NB4 (cell line): ENCODE measurements around the gene ADAMTS2.
A peak's percentile ranks its signal among the peaks of the same experiment; 100 is the strongest.

ENCODE experiments used
- DNase-seq: peaks from one replicate; pipeline ENCODE4 v3.0.0; 2010; ENCODE audit warnings: low read depth
- H3K4me3 ChIP-seq: one replicate; pipeline ENCODE4 v1.5.1; 2011; ENCODE audit warnings: mild to moderate bottlenecking, low read depth, low read length, moderate library complexity
- MYC ChIP-seq: IDR thresholded peaks from 2 replicates; pipeline ENCODE4 v1.6.1; 2011; ENCODE audit warnings: low read depth, low read length
- POLR2A ChIP-seq: IDR thresholded peaks from 2 replicates; pipeline ENCODE4 v1.6.1; 2011; ENCODE audit warnings: mild to moderate bottlenecking; ENCODE audit not compliant: insufficient read length; ENCODE audit errors: extremely low read depth
- TF ChIP-seq, protein P1 (sequence below): IDR thresholded peaks from one replicate; pipeline ENCODE4 v1.5.1; 2012; ENCODE audit warnings: low read depth, low read length
- TF ChIP-seq, protein P2 (sequence below): IDR thresholded peaks from 2 replicates; pipeline ENCODE4 v1.6.1; 2011; ENCODE audit warnings: low read depth, low read length

The ADAMTS2 gene

GRCh38 chr5:179322071-179323025 is 22.9 kb downstream of the ADAMTS2 start:
- no peak for DNase-seq
- H3K4me3 ChIP-seq, result no peak overlapping the region
- TF ChIP-seq MYC (no peak), POLR2A (no peak)
- TF ChIP-seq, protein P1, sequence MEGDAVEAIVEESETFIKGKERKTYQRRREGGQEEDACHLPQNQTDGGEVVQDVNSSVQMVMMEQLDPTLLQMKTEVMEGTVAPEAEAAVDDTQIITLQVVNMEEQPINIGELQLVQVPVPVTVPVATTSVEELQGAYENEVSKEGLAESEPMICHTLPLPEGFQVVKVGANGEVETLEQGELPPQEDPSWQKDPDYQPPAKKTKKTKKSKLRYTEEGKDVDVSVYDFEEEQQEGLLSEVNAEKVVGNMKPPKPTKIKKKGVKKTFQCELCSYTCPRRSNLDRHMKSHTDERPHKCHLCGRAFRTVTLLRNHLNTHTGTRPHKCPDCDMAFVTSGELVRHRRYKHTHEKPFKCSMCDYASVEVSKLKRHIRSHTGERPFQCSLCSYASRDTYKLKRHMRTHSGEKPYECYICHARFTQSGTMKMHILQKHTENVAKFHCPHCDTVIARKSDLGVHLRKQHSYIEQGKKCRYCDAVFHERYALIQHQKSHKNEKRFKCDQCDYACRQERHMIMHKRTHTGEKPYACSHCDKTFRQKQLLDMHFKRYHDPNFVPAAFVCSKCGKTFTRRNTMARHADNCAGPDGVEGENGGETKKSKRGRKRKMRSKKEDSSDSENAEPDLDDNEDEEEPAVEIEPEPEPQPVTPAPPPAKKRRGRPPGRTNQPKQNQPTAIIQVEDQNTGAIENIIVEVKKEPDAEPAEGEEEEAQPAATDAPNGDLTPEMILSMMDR, result no peak
- TF ChIP-seq, protein P2, sequence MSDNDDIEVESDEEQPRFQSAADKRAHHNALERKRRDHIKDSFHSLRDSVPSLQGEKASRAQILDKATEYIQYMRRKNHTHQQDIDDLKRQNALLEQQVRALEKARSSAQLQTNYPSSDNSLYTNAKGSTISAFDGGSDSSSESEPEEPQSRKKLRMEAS, result no peak

GRCh38 chr5:179321206-179321987 is 23.9 kb downstream of the ADAMTS2 start:
- H3K4me3 ChIP-seq, result no peak overlapping the region
- TF ChIP-seq, protein P2, result no peak
- TF ChIP-seq MYC, result no peak
- TF ChIP-seq POLR2A, result no peak
- TF ChIP-seq, protein P1, result no peak
- DNase-seq, result no peak

DNA sequence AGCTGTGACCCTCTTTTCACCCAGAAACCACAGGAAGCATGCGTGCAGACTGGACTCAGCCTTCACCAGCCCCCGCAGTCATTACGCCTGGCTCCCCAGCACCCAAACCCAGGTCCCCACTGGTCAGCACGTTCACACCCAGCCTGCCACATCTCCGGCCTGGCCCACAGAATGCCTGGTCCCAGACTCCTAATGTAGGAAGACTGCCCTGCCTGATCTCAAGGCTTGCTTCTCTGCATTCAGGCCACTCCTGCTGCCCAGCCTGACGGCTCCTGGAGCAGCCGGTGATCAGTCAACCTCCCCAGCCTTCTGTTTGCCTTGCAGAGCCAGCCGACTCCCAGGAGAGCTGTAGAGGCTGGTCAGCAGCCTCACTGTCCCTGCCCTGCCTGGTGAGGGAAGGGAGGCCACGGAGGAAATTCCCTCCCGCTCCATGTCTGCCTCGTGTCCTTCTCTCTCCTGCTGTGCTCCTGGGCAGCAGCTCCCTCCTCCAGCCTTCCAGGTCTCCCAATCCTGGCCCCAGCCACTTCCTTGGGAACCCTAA is 25.4 kb downstream of the ADAMTS2 start:
- no peak overlapping the region for H3K4me3 ChIP-seq
- no peak for TF ChIP-seq MYC
- no peak for TF ChIP-seq POLR2A
- TF ChIP-seq, protein P2, result no peak
- TF ChIP-seq, protein P1, result no peak
- peak; percentile 53 for DNase-seq

DNA sequence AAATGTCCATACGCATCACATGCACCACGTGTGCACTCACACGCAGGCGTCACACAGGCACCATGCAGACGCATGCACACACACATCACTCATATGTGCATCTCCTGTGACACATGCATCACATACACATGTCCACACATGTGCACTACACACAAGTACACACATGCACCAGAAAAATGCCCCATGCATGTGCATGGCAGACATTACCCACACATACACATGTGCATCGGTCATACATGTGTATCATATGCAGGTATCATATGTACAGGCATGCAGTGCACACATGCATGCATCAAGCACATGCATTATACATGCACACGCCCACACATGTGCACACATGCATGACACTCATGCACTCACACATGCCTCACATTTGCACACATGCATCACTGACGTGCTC is 26.1 kb downstream of the ADAMTS2 start:
- no peak for DNase-seq
- TF ChIP-seq, protein P1, result no peak
- TF ChIP-seq MYC (no peak), POLR2A (no peak)
- TF ChIP-seq, protein P2, result no peak

DNA sequence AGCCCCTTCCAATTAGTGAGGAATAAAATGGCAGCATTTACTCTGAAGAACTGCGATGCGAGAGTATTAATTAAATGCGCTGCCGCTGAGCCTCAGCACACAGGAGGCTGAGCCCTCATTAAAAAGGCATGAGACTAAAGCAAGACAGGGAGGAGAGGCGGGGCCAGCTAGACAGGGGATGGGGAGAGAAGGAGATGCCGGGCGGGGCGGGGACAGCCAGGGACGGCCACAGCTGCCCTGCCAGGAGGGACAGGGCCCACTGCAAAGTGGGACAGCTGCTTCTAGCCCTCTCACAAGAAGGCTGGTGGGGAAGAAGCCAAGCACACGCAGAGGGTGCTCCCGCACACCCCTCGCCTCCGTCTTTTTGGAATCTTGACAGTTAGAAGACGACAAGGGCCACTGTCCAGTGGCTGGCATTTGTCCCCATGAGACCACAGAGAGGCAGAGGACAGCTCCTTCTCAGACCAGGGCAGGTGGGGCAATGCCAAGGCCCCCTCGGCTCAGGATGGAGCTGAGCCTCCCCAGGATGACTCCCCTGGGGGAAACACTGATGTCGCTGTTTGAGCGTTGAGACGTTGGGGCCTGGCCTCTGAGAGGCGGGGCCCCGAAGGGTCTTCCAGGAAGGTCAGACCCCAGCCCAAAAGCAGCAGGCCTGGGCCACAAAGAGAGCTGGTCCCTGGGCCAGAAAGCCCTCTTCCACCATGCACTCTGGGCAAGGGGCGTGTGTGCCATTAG is 26.9 kb downstream of the ADAMTS2 start:
- DNase-seq, result no peak
- TF ChIP-seq, protein P1, result no peak
- no peak for TF ChIP-seq POLR2A
- no peak for TF ChIP-seq MYC
- TF ChIP-seq, protein P2, result no peak
- H3K4me3 ChIP-seq, result no peak overlapping the region

More for the DNA sequence above, 26.1 kb downstream of the ADAMTS2 start:
- no peak overlapping the region for H3K4me3 ChIP-seq
